ENCODE data around the gene TNIP2.
"Not testable (repeated sequence)": the region's sequence is repeated elsewhere in the genome, so short reads cannot be mapped to it uniquely, and the experiment has no call there.

The TNIP2 gene

GRCh38 chr4:2743518-2744445, 12.4 kb downstream of the TNIP2 start:
- DNase-seq: no peak

DNA sequence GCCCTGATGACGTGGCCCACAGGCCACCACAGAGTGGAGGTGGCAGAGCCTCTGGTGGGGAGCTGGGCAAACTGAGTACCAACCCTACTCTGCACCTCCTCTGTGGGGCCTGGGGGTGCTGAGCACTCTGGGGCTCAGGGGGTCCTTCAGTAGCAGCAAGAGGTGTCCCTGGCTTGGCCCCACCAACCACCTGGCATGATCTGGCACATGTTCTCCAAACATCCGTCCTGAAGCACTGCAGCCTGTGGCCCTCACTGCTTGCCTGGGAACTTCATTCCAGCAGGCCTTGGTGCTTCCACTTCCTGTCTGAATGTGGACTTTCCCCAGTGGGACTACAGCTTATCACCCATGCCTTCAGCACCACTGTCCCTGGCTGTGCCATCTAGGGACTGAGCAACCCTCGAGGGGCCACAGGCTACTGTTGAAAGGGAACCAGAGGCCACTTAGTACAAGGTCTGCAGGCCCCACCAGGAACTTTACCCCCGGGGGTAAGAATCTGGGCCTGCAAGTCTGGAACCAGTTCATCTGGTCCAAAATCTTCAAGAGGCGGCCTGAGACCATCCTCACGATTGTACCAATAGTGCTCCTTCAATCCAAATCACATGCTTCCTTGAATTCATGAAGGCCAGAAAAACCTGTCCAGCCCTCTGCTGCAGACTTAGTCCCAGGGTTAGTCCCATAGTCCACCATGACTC, 13.2 kb downstream of the TNIP2 start:
- no peak for DNase-seq

DNA sequence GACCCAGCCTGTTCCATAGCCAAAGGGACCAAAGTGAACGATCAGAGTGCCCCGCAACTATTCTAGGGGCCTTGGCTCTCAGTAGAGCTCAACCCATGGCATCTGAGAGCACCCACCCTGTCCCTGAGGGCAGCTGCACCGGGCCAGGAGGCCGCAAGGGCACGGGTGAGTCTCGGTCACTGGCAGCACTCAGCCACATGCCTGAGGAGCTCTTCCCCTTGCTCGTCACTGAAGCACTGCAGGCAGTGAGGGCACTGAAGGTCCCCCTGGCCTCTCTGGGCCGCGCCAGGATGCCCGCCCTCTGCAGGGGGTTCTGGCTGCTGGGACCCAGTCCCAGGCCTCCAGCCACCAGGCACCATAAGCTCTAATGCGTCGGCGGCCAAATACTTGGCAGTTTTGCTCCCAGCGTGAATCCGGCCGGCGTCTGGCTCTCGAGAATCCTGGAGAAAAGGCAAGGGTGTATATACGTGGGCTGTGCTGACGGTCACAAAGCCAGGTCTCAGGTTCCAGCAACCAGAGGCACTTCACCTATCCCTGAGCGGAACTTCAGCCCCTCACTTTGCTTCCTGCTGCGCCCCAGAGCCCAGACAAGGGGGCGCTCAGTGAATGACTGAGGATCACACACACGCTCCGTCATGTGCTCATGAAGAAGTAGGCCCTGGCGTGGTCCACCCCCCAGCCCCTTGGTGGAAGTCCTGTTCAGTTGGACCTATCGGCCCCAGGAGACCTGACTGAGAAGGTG, 13.9 kb downstream of the TNIP2 start:
- no peak for DNase-seq

DNA sequence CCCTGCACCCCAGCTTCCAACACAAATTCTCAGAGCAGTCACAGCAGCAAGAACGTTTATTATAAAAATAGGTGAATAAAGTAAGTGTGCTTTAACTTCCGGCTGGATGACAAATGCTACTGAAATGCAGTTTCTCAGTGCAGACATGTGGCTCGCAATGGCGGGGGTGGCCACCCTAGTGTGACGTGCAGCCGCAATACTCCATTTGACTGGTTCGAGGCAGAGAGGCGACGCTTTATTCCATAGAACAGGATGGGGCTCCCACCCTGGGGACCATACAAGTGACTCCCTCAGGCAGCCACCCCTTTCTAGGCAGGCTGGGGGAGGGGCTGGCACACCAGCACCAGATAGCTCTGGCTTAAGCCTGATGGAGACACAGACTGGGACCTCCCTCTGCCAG, 14.5 kb downstream of the TNIP2 start:
- no peak for DNase-seq

DNA sequence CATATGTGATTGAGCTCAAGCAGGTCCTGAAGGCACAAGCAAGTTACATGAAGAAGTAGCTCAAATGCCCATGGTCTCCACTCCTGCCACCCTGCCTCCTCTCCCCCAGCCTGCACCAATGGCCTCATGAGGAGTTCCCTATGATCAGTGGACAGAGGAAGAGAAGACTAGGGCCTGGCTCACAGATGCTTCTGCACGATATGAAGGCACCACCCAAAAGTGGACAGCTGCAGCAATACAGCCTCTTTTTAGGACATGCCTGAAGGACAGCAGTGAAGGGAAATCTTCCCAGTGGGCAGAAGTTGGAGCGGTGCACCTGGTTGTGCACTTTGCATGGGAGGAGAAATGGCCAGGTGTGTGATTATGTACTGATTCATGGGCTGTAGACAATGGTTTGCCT, 17.8 kb downstream of the TNIP2 start:
- not testable (repeated sequence) for DNase-seq

- DNase-seq: no peak
These were observed 20.3 kb downstream of the TNIP2 start for GRCh38 chr4:2735869-2736268.

DNA sequence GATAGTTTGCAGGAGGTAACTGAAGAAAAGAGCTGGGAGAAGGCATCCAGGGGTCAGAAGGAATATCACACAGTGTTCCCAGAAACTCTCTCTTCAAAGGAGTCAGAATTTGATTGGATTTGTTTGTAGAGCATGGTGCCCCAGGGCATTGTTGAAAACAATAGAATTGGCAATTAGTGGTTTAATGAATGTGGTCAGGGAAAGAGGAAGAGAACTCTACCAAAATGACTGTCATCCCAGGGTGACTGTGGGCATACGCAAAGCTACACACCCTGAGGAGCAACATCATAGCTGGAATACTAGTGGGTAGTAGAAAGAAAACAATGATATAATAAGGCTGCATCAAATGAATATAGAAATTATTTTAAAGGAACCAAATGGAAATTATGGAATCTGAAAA, 21.5 kb downstream of the TNIP2 start:
- DNase-seq: no peak

GRCh38 chr4:2733844-2734574, 22.1 kb downstream of the TNIP2 start:
- DNase-seq: no peak

DNA sequence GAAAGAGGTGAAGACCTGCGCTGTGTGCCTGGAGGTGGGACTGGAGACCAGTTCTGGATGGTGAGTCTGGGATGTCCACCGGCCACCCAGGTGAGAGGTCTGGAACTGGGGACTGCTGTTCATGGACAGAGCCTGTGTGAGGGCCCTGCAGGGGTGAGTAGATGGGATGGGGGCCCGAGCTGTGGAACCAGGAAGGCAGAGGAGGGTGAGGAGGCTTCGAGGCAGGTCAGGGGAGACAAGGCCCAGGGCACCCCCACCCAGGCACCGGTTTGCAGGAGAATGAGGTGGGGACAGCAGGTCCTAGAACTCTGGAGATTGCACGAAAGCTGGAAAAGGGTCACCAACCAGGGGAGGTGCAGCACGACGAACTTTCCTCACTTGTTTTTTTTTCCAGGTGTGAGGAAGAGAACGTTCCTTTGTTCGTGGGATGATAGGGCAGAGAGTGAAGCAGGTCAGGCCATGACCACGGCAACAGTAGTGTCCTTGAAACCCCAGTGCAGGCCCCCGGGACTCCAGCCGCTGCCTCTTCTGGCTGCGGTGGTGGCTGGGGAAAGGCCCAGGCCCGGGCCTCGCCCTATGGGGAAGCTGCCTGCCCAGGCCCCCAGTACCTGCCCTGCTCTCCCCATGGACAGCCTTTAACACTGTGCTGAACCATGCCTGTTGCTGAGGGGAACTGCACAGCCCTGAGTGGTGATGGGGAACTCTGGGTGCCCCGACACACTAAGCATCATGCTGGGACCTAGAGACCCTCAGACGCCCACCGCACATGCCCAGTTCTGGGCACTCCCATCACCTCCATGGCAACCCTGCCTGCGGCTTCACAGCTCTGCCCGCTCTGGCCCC, 22.9 kb downstream of the TNIP2 start:
- no peak for DNase-seq

GRCh38 chr4:2732526-2732925, 23.6 kb downstream of the TNIP2 start:
- DNase-seq: no peak

- DNase-seq: no peak
These were observed 24.2 kb downstream of the TNIP2 start for GRCh38 chr4:2731907-2732317.

- DNase-seq: no peak
These were observed 26.6 kb downstream of the TNIP2 start for GRCh38 chr4:2729533-2729875.

- DNase-seq: no peak
These were observed 27.2 kb downstream of the TNIP2 start for GRCh38 chr4:2728806-2729532.

DNA sequence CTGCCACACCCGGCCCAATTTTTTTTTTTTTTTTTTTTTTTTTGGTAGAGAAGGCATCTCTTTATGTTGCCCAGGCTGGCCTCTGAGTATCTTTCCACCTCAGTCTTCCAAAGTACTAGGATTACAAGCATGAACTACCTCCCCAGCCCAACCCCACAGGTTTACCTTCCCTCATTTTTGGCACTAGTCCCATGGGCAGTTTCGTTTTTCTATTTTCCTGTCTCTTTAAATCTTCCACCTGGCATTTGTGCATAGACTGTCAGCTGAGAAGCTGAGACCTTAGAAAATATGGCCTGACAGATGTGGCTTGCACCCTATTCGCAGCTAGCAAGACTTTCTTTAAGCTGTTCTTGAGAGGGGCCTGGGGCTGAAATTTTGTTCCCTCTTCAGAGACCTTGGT, 27.9 kb downstream of the TNIP2 start:
- no peak for DNase-seq

- DNase-seq: not testable (repeated sequence)
These were observed 29.3 kb downstream of the TNIP2 start for GRCh38 chr4:2726881-2727280.

DNA sequence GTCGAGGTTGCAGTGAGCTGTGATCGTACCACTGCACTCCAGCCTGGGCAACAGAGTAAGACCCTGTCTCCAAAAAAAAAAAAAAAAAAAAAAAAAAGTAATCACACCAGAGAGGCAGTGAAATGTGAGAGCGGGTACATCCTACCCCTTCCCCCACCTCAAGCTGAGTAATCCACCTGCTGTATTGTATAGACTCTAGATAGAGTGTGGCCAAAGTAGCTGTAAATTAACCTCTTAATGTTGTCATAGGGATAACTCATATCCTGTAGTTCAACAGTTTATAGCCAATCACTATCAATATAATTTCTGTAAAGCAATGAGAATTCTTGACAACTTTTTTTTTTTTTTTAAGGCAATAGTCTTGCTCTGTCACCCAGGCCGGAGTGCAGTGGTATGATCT, 30.8 kb downstream of the TNIP2 start:
- no peak for DNase-seq

GRCh38 chr4:2723751-2724150, 32.4 kb downstream of the TNIP2 start:
- no peak for DNase-seq

DNA sequence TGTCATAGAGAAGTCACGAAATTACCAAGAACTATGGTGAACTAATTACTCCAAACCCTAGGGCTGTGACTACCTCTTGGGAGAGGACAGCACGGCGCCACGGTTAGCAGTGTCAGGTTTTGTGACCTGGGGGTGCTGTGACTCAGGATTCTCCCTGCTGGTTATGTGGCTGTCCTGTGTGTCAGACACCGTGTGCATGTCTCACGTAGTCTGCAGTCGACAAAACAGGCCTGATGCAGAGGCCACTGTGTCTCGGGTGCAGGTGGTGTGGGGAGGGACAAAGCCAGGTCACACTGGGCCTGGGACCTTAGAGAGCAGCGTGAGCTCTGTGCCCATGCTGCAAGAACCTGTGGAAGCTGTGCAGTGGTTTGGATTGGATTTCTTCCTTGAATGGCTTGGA, 34.1 kb downstream of the TNIP2 start:
- no peak for DNase-seq

DNA sequence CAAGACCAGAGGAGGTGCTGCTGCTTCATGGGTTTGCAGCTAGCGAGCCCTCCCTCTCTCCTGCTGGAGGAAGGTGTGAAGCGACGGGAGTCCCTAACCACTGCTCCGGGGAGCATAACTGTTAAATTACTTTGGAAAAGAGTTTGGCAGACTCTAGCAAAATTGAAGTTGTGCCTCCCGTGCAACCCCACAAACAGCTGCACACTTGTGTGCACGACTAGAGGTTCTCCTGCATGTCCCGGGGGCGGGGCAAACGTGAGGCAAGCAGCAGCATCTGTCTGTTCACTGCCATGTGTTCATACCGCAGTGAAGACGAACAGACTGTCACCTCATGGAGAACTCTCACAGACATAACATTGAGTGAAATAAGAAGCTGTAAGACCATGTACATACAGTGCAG, 34.5 kb downstream of the TNIP2 start:
- DNase-seq: no peak

DNA sequence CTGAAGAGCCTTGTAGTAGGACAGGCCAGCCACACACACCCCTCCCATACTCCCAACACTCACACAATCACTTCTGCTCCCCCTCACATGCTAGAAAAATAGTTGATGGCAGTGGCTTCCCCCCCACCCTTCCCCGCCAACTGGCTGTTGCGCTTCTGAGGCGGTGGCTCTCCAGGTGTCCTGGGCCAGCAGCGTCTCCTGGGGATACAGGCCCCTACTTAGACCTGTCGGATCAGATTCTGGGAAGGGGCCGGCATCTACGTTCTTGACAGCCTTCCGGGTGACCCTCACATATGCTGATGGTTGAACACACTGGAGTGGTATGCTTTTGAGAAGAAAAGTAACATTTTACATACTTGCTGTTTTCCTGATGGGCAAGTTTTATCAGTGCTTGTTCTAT, 39.9 kb downstream of the TNIP2 start:
- DNase-seq: no peak

DNA sequence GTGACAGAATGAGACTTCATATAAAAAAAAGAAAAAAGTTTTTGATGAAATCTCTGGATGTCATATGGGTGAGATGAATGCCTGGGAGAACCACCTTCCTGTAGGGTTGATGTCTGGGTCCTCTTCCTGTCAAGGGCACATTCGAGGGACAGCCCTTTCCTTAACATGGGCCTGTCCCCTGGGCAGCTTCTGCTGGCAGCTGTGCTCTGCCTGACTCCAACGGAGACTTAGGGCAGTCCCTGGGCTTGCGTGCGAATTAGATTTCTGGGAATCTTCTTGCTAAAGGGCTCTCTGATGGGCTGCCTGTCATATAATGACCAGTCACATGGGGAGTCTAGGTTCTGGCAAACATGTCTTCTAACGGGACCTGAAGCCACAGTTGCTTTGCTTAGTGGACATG, 40.7 kb downstream of the TNIP2 start:
- DNase-seq: no peak
